ENCODE measurements around the gene LHX3.

LHX3 gene

GRCh38 chr9:136157477-136158265 lies 47.3 kb downstream of the LHX3 start:
- DNase-seq (ENCODE audit: extremely low spot score) = no peak
- ChIA-PET CTCF (interaction anchor here (0.9 kb wide), 2 partner anchors 12 to 30 kb away, joined by 3 read pairs; no protein-coding TSS in a partner anchor), POLR2A (no interaction called here)
- no peak for TF ChIP-seq CTCF (IDR thresholded peaks at IDR 0.05; ENCODE audit: control extremely low read depth, extremely low read depth, low read depth, missing control alignments)

- TF ChIP-seq CTCF (IDR thresholded peaks at IDR 0.05; ENCODE audit: control extremely low read depth, extremely low read depth, low read depth, missing control alignments) = no peak
- ChIA-PET CTCF (interaction anchor here (0.9 kb wide), 2 partner anchors 13 to 31 kb away, joined by 3 read pairs; no protein-coding TSS in a partner anchor), POLR2A (no interaction called here)
- no peak for DNase-seq (ENCODE audit: extremely low spot score)
These were observed 48.5 kb downstream of the LHX3 start for GRCh38 chr9:136156209-136157120.

GRCh38 chr9:136155576-136155975 lies 49.4 kb downstream of the LHX3 start:
- CTCF ChIA-PET = no interaction called here
- DNase-seq (ENCODE audit: extremely low spot score) = no peak
- no peak for TF ChIP-seq CTCF (IDR thresholded peaks at IDR 0.05; ENCODE audit: control extremely low read depth, extremely low read depth, low read depth, missing control alignments)
- POLR2A ChIA-PET = no interaction called here

- no peak for DNase-seq (ENCODE audit: extremely low spot score)
- TF ChIP-seq CTCF (IDR thresholded peaks at IDR 0.05; ENCODE audit: control extremely low read depth, extremely low read depth, low read depth, missing control alignments) = no peak
- POLR2A ChIA-PET = no interaction called here
- CTCF ChIA-PET = no interaction called here
These were observed 50.0 kb downstream of the LHX3 start for GRCh38 chr9:136154943-136155342.

DNA sequence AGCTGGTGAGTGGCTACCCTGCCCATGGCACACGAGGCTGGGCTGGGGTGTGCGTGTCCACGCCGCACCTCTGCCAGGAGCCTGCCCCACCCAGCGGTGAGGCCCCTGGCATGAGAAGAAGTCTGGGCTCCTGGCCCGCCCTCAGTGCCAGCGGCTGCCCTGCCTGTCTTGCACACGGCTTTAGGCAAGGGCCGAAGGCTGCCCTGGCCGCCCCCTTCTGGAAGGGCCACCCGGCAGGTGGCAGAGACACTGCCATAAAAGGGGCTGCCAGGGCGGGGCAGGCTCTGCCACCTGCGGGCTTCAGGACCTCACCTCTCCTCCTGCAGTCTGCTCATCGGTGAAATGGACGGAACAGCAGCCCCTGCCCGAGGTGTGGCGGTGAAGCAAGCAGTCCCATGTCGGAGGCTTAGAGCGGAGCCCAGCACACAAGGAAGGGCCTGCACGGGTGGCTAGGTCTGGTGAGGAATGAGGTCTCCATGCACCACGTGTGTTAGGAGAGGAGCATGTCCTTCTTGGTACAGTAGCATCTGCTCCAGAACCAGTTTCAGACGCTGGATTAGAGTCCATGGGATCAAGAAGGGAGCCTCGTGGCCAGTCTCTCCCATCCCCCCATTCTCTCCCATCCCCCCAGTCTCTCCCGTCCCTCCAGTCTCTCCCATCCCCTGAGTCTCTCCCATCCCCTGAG lies 51.4 kb downstream of the LHX3 start:
- no peak for DNase-seq (ENCODE audit: extremely low spot score)
- CTCF ChIA-PET = no interaction called here
- TF ChIP-seq CTCF (IDR thresholded peaks at IDR 0.05; ENCODE audit: control extremely low read depth, extremely low read depth, low read depth, missing control alignments) = no peak
- POLR2A ChIA-PET = no interaction called here

DNA sequence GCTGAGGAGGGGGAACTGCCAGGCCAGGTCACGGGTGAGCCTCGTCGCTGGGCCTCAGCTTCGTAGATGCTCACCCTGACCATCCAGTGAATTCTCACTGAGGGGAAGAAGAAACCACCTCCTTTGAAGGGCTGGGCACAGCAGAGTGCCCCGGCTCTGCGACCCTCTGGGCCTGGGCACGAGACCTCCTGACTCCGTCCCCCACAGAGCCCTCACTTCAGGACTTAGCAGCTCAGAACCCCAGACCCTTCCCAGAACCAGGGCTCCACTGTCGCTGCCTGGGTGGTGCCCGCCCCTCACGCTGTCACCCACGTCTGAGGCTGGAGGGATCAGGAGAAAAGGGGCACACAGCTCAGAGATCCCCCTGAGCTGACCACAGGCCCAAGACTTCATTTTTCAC lies 52.0 kb downstream of the LHX3 start:
- no peak for TF ChIP-seq CTCF (IDR thresholded peaks at IDR 0.05; ENCODE audit: control extremely low read depth, extremely low read depth, low read depth, missing control alignments)
- no peak for DNase-seq (ENCODE audit: extremely low spot score)
- POLR2A ChIA-PET = no interaction called here
- CTCF ChIA-PET = no interaction called here

All from GM10248 (cell line).